Endothelial cell of umbilical vein (primary cell): ENCODE results near the gene PDE3A. TPM values are rescaled to one million over a fixed set of nuclear protein-coding genes. Genes with fewer than 3 reads are reported as not detected.

Experiments
- BruUV-seq: library from RNA; stranded (reverse); fragments of 400-500 nt; replicated peaks from 2 replicates; lab custom pipeline; 2021; lab: Mats Ljungman, UMichigan
- CTCF ChIA-PET: fragments of 300-600, 350-600 bp; sonication (Branson Sonifier 250); formaldehyde crosslinking; loops from one replicate; lab custom pipeline; 2021; ENCODE audit warnings: antibody characterized with exemption, inconsistent platforms; lab: Charles Lee
- POLR2A ChIA-PET: fragments of 300-600, 350-600 bp; sonication (Branson Sonifier 250); formaldehyde crosslinking; loops from one replicate; lab custom pipeline; 2021; ENCODE audit warnings: antibody characterized with exemption, inconsistent platforms; lab: Charles Lee
- DNase-seq: peaks from one replicate; pipeline ENCODE4 v3.0.0-alpha.2; 2011; ENCODE audit warnings: low read depth, low spot score
- FAIRE-seq: peaks from 2 replicates; lab custom pipeline; 2011; peaks lifted over from hg19 to GRCh38; lab: Jason Lieb, UNC
- H2AFZ ChIP-seq: 2 replicates; pipeline ENCODE4 v1.6.0; 2012; ENCODE audit warnings: low read depth, low read length, control low read depth, inconsistent platforms
- H3K27ac ChIP-seq: 2 replicates; pipeline ENCODE4 v1.5.1; 2011; ENCODE audit warnings: low read depth, mild to moderate bottlenecking, control low read depth, low read length, moderate library complexity; ENCODE audit not compliant: insufficient read depth
- H3K27me3 ChIP-seq, 2 experiments: 2 replicates each; pipeline versions ENCODE4 v1.6.0 to v1.6.1; 2011; ENCODE audit warnings: low read length in 2 of 2, mixed read lengths in 1 of 2; ENCODE audit not compliant: control insufficient read depth in 2 of 2, insufficient read depth in 2 of 2
- H3K36me3 ChIP-seq, 2 experiments: 2 replicates in 1 of 2; 3 replicates in 1 of 2; pipeline ENCODE4 v1.5.1; 2011; ENCODE audit warnings: low read length in 2 of 2, mild to moderate bottlenecking in 1 of 2, moderate library complexity in 1 of 2; ENCODE audit not compliant: control insufficient read depth in 2 of 2, insufficient read depth in 2 of 2; ENCODE audit errors: extremely low read depth in 1 of 2
- H3K4me1 ChIP-seq: 3 replicates; pipeline ENCODE4 v1.5.1; 2011; ENCODE audit warnings: mild to moderate bottlenecking, low read length; ENCODE audit not compliant: control insufficient read depth, insufficient read depth; ENCODE audit errors: extremely low read depth
- H3K4me2 ChIP-seq: 2 replicates; pipeline ENCODE4 v1.6.1; 2011; ENCODE audit warnings: low read length, control low read depth, mixed read lengths; ENCODE audit not compliant: insufficient read depth
- H3K4me3 ChIP-seq, 3 experiments: fragments of 200-600 bp in 1 of 3; sonication (generic), shearing (Covaris generic) in 1 of 3; replicated peaks in 1 of 3; 2 replicates each; pipeline ENCODE4 v1.5.1; 2011 to 2016; ENCODE audit warnings: control low read depth in 3 of 3, low read length in 3 of 3, mild to moderate bottlenecking in 2 of 3, inconsistent platforms in 1 of 3, low read depth in 1 of 3, moderate library complexity in 1 of 3; ENCODE audit not compliant: insufficient read depth in 1 of 3
- H3K79me2 ChIP-seq: 2 replicates; pipeline ENCODE4 v1.6.0; 2012; ENCODE audit warnings: low read length, inconsistent platforms; ENCODE audit not compliant: control insufficient read depth, insufficient read depth
- H3K9ac ChIP-seq: replicated peaks from 2 replicates; pipeline ENCODE3; 2011; ENCODE audit warnings: low read length, control low read depth; ENCODE audit not compliant: insufficient read depth; ENCODE audit errors: extremely low read depth
- H3K9me1 ChIP-seq: replicated peaks from 3 replicates; pipeline ENCODE4 v1.6.0; 2011; ENCODE audit warnings: mild to moderate bottlenecking, low read length; ENCODE audit not compliant: control insufficient read depth, insufficient read depth; ENCODE audit errors: extremely low read depth
- H3K9me3 ChIP-seq: replicated peaks from 2 replicates; pipeline ENCODE4 v1.5.1; 2012; ENCODE audit warnings: low read length, inconsistent platforms; ENCODE audit not compliant: control insufficient read depth, insufficient read depth
- H4K20me1 ChIP-seq: replicated peaks from 2 replicates; pipeline ENCODE3; 2011; ENCODE audit warnings: mild to moderate bottlenecking, low read length; ENCODE audit not compliant: control insufficient read depth, insufficient read depth; ENCODE audit errors: extremely low read depth
- EZH2 ChIP-seq: IDR thresholded peaks from 2 replicates; pipeline ENCODE4 v1.6.1; 2012; ENCODE audit warnings: borderline replicate concordance, low read depth, mild to moderate bottlenecking, moderate library complexity, low read length, inconsistent platforms; ENCODE audit not compliant: severe bottlenecking
- FOS ChIP-seq: IDR thresholded peaks from 2 replicates; pipeline ENCODE4 v1.6.1; 2011; ENCODE audit warnings: mild to moderate bottlenecking, low read length, moderate library complexity, borderline replicate concordance; ENCODE audit not compliant: insufficient read depth
- GATA2 ChIP-seq: IDR thresholded peaks from 2 replicates; pipeline ENCODE4 v1.7.0; 2011; ENCODE audit warnings: low read depth, mild to moderate bottlenecking, moderate library complexity, mixed read lengths, low read length; ENCODE audit not compliant: insufficient read length, insufficient read depth
- JUN ChIP-seq: IDR thresholded peaks from 2 replicates; pipeline ENCODE4 v1.6.1; 2011; ENCODE audit warnings: borderline replicate concordance, low read depth; ENCODE audit not compliant: insufficient read length, insufficient read depth
- MAX ChIP-seq: IDR thresholded peaks from 2 replicates; pipeline ENCODE4 v1.6.1; 2011; ENCODE audit not compliant: insufficient read depth, insufficient read length
- POLR2A ChIP-seq: IDR thresholded peaks from 2 replicates; pipeline ENCODE4 v1.6.1; 2012; ENCODE audit warnings: low read depth, mild to moderate bottlenecking, control low read depth, low read length
- POLR2AphosphoS5 ChIP-seq: IDR thresholded peaks from 2 replicates; pipeline ENCODE4 v1.6.1; 2012; ENCODE audit warnings: low read depth, mild to moderate bottlenecking, control low read depth, low read length, moderate library complexity; ENCODE audit not compliant: insufficient read depth
- dilution Hi-C: fragments of 300-500 bp; cut with MboI; formaldehyde crosslinking; loops from one replicate; pipeline ENCODE4 v1.15.0; 2019; ENCODE audit warnings: low sequenced_read_pairs; ENCODE audit not compliant: extremely low pct_ligation_motif_present
- intact Hi-C: fragments of 100-400 bp; cut with micrococcal nuclease; formaldehyde crosslinking; loops from one replicate; pipeline ENCODE4 v1.10.0; 2022
- polyA plus RNA-seq, 4 experiments: library from polyadenylated mRNA; depleted of rRNA in 3 of 4; stranded (reverse) in 3 of 4; unstranded in 1 of 4; fragments of >200 nt; gene quantifications; 2 replicates each; pipeline versions ENCODE4 v1.2.1 to v1.2.3, GENCODE V29; 2011 to 2012; ENCODE audit warnings: missing spikeins in 1 of 4
- total RNA-seq: library from RNA; stranded (reverse); gene quantifications from 2 replicates; pipeline ENCODE4 v1.2.3, GENCODE V29; 2021
- TF ChIP-seq, protein P1 (sequence below), 2 donors: IDR thresholded peaks; 1 replicate in 1 of 2; 2 replicates in 1 of 2; pipeline ENCODE4 v1.5.1; 2011; ENCODE audit warnings: low read length in 2 of 2, mild to moderate bottlenecking in 2 of 2, moderate library complexity in 2 of 2, control low read depth in 1 of 2, inconsistent platforms in 1 of 2, low read depth in 1 of 2; ENCODE audit not compliant: insufficient read depth in 1 of 2; ENCODE audit errors: extremely low read depth in 1 of 2

The PDE3A gene
- total and polyA plus RNA-seq, 2 donors (not counting 3 experiments of a cell fraction or from before 2014, with no cell fraction given): 14.0 to 27.4 TPM

- TF ChIP-seq POLR2A (no peak), MAX (no peak), GATA2 (no peak), JUN (no peak), POLR2AphosphoS5 (no peak), FOS (no peak), EZH2 (no peak)
- TF ChIP-seq, protein P1, sequence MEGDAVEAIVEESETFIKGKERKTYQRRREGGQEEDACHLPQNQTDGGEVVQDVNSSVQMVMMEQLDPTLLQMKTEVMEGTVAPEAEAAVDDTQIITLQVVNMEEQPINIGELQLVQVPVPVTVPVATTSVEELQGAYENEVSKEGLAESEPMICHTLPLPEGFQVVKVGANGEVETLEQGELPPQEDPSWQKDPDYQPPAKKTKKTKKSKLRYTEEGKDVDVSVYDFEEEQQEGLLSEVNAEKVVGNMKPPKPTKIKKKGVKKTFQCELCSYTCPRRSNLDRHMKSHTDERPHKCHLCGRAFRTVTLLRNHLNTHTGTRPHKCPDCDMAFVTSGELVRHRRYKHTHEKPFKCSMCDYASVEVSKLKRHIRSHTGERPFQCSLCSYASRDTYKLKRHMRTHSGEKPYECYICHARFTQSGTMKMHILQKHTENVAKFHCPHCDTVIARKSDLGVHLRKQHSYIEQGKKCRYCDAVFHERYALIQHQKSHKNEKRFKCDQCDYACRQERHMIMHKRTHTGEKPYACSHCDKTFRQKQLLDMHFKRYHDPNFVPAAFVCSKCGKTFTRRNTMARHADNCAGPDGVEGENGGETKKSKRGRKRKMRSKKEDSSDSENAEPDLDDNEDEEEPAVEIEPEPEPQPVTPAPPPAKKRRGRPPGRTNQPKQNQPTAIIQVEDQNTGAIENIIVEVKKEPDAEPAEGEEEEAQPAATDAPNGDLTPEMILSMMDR (IDR thresholded peaks at IDR 0.05; ENCODE audit: extremely low read depth in 1 of 2, insufficient read depth in 1 of 2, low read depth in 1 of 2, low read length in 2 of 2): no peak
- no peaks in the 10 kb centered on the region for H3K9me3 ChIP-seq
- CTCF ChIA-PET: no interaction called here
- H3K9ac ChIP-seq: no peak overlapping the region
- dilution Hi-C loops: no loop called here
- H3K4me2 ChIP-seq: no peak overlapping the region
- no peak overlapping the region for H2AFZ ChIP-seq
- H4K20me1 ChIP-seq: no peaks in the 10 kb centered on the region
- peaks cover 10% of the 10 kb centered on the region for H3K4me1 ChIP-seq
- H3K27me3 ChIP-seq: no peaks in the 10 kb centered on the region
- BruUV-seq: no TSS peak
- intact Hi-C loops: no loop called here
- H3K36me3 ChIP-seq: peaks cover 0 to 2% of the 10 kb centered on the region in 2 experiments
- peaks cover 2% of the 10 kb centered on the region for H3K9me1 ChIP-seq
- DNase-seq (no peak), FAIRE-seq (no peak)
- peaks cover 7% of the 10 kb centered on the region for H3K79me2 ChIP-seq
- no peak overlapping the region for H3K27ac ChIP-seq
- no peak overlapping the region for H3K4me3 ChIP-seq
- POLR2A ChIA-PET: no interaction called here
Observed at GRCh38 chr12:20476551-20476950, 108.2 kb downstream of the PDE3A start.
